Esophagus muscularis mucosa (tissue), 3 donors: ENCODE results near the gene PPP1R12A.

ENCODE experiments used
- CTCF ChIP-seq, 3 experiments: fragments of 200-600 bp in 2 of 3; fragments of 450-650 bp in 1 of 3; sonication (generic) in 2 of 3; IDR thresholded peaks; one replicate each; pipeline ENCODE4 v1.5.1; 2017 to 2019; ENCODE audit warnings: antibody characterized with exemption in 3 of 3, mild to moderate bottlenecking in 2 of 3, moderate library complexity in 1 of 3
- POLR2AphosphoS5 ChIP-seq, 2 donors: sonication (generic); formaldehyde crosslinking; IDR thresholded peaks; one replicate each; pipeline ENCODE4 v1.6.1; 2017; ENCODE audit warnings: antibody characterized with exemption in 2 of 2

- no peak for TF ChIP-seq CTCF (IDR thresholded peaks at IDR 0.05)
- TF ChIP-seq POLR2AphosphoS5 (IDR thresholded peaks at IDR 0.05): no peak
Observed at GRCh38 chr12:79858518-79858917, 76.4 kb downstream of the PPP1R12A start.
